IMR-90 (cell line): Measurements from ENCODE around the gene TMEM8B. TPM values are rescaled to one million over a fixed set of nuclear protein-coding genes. Genes with fewer than 3 reads are reported as not detected.
A peak's percentile ranks its signal among the peaks of the same experiment; 100 is the strongest.

ENCODE experiments used
- ATAC-seq: fragments of 200-7000 bp; cut with Tn5 transposase; 2 replicates; pipeline ENCODE4 v1.9.1; 2020; ENCODE audit warnings: low read depth, mild to moderate bottlenecking, moderate library complexity
- BruUV-seq: library from RNA; stranded (reverse); fragments of 400-500 nt; replicated peaks from 2 replicates; lab custom pipeline; 2021; lab: Mats Ljungman, UMichigan
- CTCF ChIA-PET: fragments of 300-600 bp; formaldehyde crosslinking; extraction: SDS; loops from one replicate; lab custom pipeline; 2021; ENCODE audit warnings: antibody characterized with exemption; lab: Yijun Ruan, JAX
- POLR2A ChIA-PET: fragments of 300-600 bp; sonication (Branson Sonifier 250); formaldehyde crosslinking; loops from one replicate; lab custom pipeline; 2022; ENCODE audit warnings: antibody characterized with exemption; ENCODE audit not compliant: unreplicated experiment; lab: Charles Lee
- DNase-seq: peaks from one replicate; pipeline ENCODE4 v3.0.0; 2013
- H2AFZ ChIP-seq: replicated peaks from 2 replicates; pipeline ENCODE3; 2013; ENCODE audit warnings: low read length, mild to moderate bottlenecking; ENCODE audit not compliant: poor library complexity
- H2AK5ac ChIP-seq: 2 replicates; pipeline ENCODE4 v1.6.1; 2013; ENCODE audit warnings: low read depth, low read length, inconsistent platforms
- H2AK9ac ChIP-seq: replicated peaks from 2 replicates; pipeline ENCODE3; 2013; ENCODE audit warnings: mild to moderate bottlenecking, low read depth, low read length, moderate library complexity; ENCODE audit not compliant: poor library complexity
- H2BK120ac ChIP-seq: 2 replicates; pipeline ENCODE4 v1.6.1; 2013; ENCODE audit warnings: low read depth, low read length, inconsistent platforms
- H2BK15ac ChIP-seq: 3 replicates; pipeline ENCODE4 v1.6.1; 2013; ENCODE audit warnings: low read depth, low read length, inconsistent platforms
- H2BK20ac ChIP-seq: 2 replicates; pipeline ENCODE4 v1.6.1; 2013; ENCODE audit warnings: low read depth, mild to moderate bottlenecking, inconsistent platforms, low read length, moderate library complexity
- H2BK5ac ChIP-seq: 2 replicates; pipeline ENCODE4 v1.6.1; 2013; ENCODE audit warnings: mild to moderate bottlenecking, low read depth, low read length, inconsistent platforms; ENCODE audit not compliant: poor library complexity, severe bottlenecking
- H3K14ac ChIP-seq: replicated peaks from 2 replicates; pipeline ENCODE4 v1.6.1; 2013; ENCODE audit warnings: low read depth, low read length, inconsistent platforms
- H3K18ac ChIP-seq: 2 replicates; pipeline ENCODE4 v1.6.1; 2013; ENCODE audit warnings: low read depth, low read length, control low read depth
- H3K23ac ChIP-seq: 2 replicates; pipeline ENCODE4 v1.6.1; 2013; ENCODE audit warnings: low read depth, low read length, inconsistent platforms
- H3K27ac ChIP-seq: 2 replicates; pipeline ENCODE4 v1.5.1; 2013; ENCODE audit warnings: mild to moderate bottlenecking, control low read depth, low read length; ENCODE audit not compliant: insufficient read depth
- H3K27me3 ChIP-seq: 2 replicates; pipeline ENCODE4 v1.6.1; 2013; ENCODE audit warnings: low read length; ENCODE audit not compliant: control insufficient read depth, insufficient read depth
- H3K36me3 ChIP-seq: 2 replicates; pipeline ENCODE4 v1.6.1; 2013; ENCODE audit warnings: low read length, mixed read lengths; ENCODE audit not compliant: control insufficient read depth, insufficient read depth
- H3K4ac ChIP-seq: 2 replicates; pipeline ENCODE4 v1.6.1; 2013; ENCODE audit warnings: low read depth, low read length, inconsistent platforms
- H3K4me1 ChIP-seq: 2 replicates; pipeline ENCODE4 v1.6.1; 2013; ENCODE audit warnings: low read length, mixed read lengths; ENCODE audit not compliant: control insufficient read depth, insufficient read depth
- H3K4me2 ChIP-seq: 2 replicates; pipeline ENCODE4 v1.6.1; 2013; ENCODE audit warnings: low read depth, mild to moderate bottlenecking, control low read depth, low read length, moderate library complexity
- H3K4me3 ChIP-seq: 2 replicates; pipeline ENCODE4 v1.5.1; 2013; ENCODE audit warnings: low read depth, mild to moderate bottlenecking, control low read depth, low read length, moderate library complexity; ENCODE audit not compliant: insufficient read depth
- H3K56ac ChIP-seq: 2 replicates; pipeline ENCODE4 v1.6.1; 2013; ENCODE audit warnings: low read length, inconsistent platforms; ENCODE audit not compliant: insufficient read depth; ENCODE audit errors: extremely low read depth
- H3K79me1 ChIP-seq, 2 experiments: 2 replicates each; pipeline ENCODE4 v1.6.1; 2013; ENCODE audit warnings: low read length in 2 of 2, inconsistent platforms in 1 of 2, low read depth in 1 of 2
- H3K9ac ChIP-seq: 2 replicates; pipeline ENCODE4 v1.6.1; 2013; ENCODE audit warnings: low read depth, low read length, control low read depth
- H3K9me1 ChIP-seq: 2 replicates; pipeline ENCODE4 v1.6.1; 2013; ENCODE audit warnings: low read length, inconsistent platforms; ENCODE audit not compliant: insufficient read depth
- H3K9me3 ChIP-seq: 2 replicates; pipeline ENCODE4 v1.6.1; 2013; ENCODE audit warnings: low read length; ENCODE audit not compliant: control insufficient read depth, insufficient read depth
- H4K20me1 ChIP-seq: 2 replicates; pipeline ENCODE4 v1.6.1; 2013; ENCODE audit warnings: low read length, inconsistent platforms; ENCODE audit not compliant: insufficient read depth
- H4K5ac ChIP-seq: 2 replicates; pipeline ENCODE4 v1.6.1; 2013; ENCODE audit warnings: mild to moderate bottlenecking, low read depth, low read length, control low read depth
- H4K8ac ChIP-seq, 2 experiments: 2 replicates each; pipeline ENCODE4 v1.6.1; 2013; ENCODE audit warnings: low read depth in 2 of 2, low read length in 2 of 2, control low read depth in 1 of 2, inconsistent platforms in 1 of 2
- H4K91ac ChIP-seq: 2 replicates; pipeline ENCODE4 v1.6.1; 2013; ENCODE audit warnings: low read depth, low read length, inconsistent platforms; ENCODE audit not compliant: insufficient read depth
- BHLHE40 ChIP-seq: fragments of 150-350 bp; IDR thresholded peaks from 2 replicates; pipeline ENCODE4 v1.6.1; 2016; ENCODE audit warnings: mild to moderate bottlenecking, low read depth, low read length
- CEBPB ChIP-seq: IDR thresholded peaks from 2 replicates; pipeline ENCODE4 v1.6.1; 2012; ENCODE audit warnings: low read depth, low read length, improper control_type of control experiment
- FOS ChIP-seq: fragments of 150-350 bp; IDR thresholded peaks from 2 replicates; pipeline ENCODE4 v1.6.1; 2016; ENCODE audit warnings: low read depth, low read length
- MXI1 ChIP-seq: IDR thresholded peaks from 2 replicates; pipeline ENCODE4 v1.6.1; 2012; ENCODE audit warnings: low read depth, mild to moderate bottlenecking, low read length, moderate library complexity, borderline replicate concordance
- NFE2L2 ChIP-seq: fragments of 150-350 bp; IDR thresholded peaks from 2 replicates; pipeline ENCODE4 v1.6.1; 2016; ENCODE audit warnings: low read depth, mild to moderate bottlenecking, low read length
- RAD21 ChIP-seq: IDR thresholded peaks from 2 replicates; pipeline ENCODE4 v1.6.1; 2012; ENCODE audit warnings: low read length, improper control_type of control experiment
- RCOR1 ChIP-seq: IDR thresholded peaks from 2 replicates; pipeline ENCODE4 v1.6.1; 2012; ENCODE audit warnings: mild to moderate bottlenecking, low read length, improper control_type of control experiment; ENCODE audit not compliant: insufficient replicate concordance
- RFX5 ChIP-seq: IDR thresholded peaks from 2 replicates; pipeline ENCODE4 v1.8.0; 2012; ENCODE audit warnings: low read depth, mild to moderate bottlenecking, low read length, moderate library complexity
- SMC3 ChIP-seq: fragments of 150-350 bp; IDR thresholded peaks from 2 replicates; pipeline ENCODE4 v1.6.1; 2016; ENCODE audit warnings: low read depth, mild to moderate bottlenecking, antibody characterized with exemption, low read length, moderate library complexity
- USF2 ChIP-seq: fragments of 150-350 bp; IDR thresholded peaks from 2 replicates; pipeline ENCODE4 v1.6.1; 2017; ENCODE audit warnings: mild to moderate bottlenecking, antibody characterized with exemption, low read length, low read depth
- WGBS, 2 experiments: methylation state at CpG; one replicate each; pipeline versions ENCODE4 v1.1.5 to v1.1.7; 2013; ENCODE audit warnings: missing lambda C conversion rate in 2 of 2; ENCODE audit not compliant: insufficient read length in 1 of 2; ENCODE audit errors: extremely low coverage in 2 of 2; 5-methylcytosine and 5-hydroxymethylcytosine counted together
- dilution Hi-C: fragments of 300-500 bp; cut with HindIII; formaldehyde crosslinking; loops from one replicate; pipeline ENCODE4 v1.14.3; 2018; ENCODE audit warnings: low sequenced_read_pairs; ENCODE audit not compliant: unreplicated experiment
- in situ Hi-C: fragments of 300-500 bp; cut with MboI; formaldehyde crosslinking; loops from 3 replicates; pipeline ENCODE4 v1.14.3; 2019; ENCODE audit warnings: low sequenced_read_pairs, inconsistent platforms, mixed read lengths
- intact Hi-C: fragments of 100-400 bp; cut with micrococcal nuclease; formaldehyde crosslinking; loops from 2 replicates; pipeline ENCODE4 v1.10.0; 2022
- polyA plus RNA-seq, 3 experiments: library from polyadenylated mRNA; depleted of rRNA; stranded (reverse); fragments of >200 nt; gene quantifications; 2 replicates each; pipeline ENCODE4 v1.2.3, GENCODE V29; 2012; ENCODE audit warnings: low replicate concordance in 1 of 3
- total RNA-seq: library from RNA; depleted of rRNA; stranded (reverse); fragments of >200 nt; gene quantifications from 2 replicates; pipeline ENCODE4 v1.2.3, GENCODE V29; 2012
- TF ChIP-seq, protein P1 (sequence below): fragments of 150-350 bp; IDR thresholded peaks from 2 replicates; pipeline ENCODE4 v1.6.1; 2016; ENCODE audit warnings: low read depth, mild to moderate bottlenecking, low read length, moderate library complexity, borderline replicate concordance

The TMEM8B gene
- total and polyA plus RNA-seq, 2 of the 4 experiments (the other 2 are of a cell fraction): 0.72 to 8.3 TPM

GRCh38 chr9:35797311-35798109 lies 31.5 kb upstream of the TMEM8B start (continued):
- TF ChIP-seq USF2: no peak

DNA sequence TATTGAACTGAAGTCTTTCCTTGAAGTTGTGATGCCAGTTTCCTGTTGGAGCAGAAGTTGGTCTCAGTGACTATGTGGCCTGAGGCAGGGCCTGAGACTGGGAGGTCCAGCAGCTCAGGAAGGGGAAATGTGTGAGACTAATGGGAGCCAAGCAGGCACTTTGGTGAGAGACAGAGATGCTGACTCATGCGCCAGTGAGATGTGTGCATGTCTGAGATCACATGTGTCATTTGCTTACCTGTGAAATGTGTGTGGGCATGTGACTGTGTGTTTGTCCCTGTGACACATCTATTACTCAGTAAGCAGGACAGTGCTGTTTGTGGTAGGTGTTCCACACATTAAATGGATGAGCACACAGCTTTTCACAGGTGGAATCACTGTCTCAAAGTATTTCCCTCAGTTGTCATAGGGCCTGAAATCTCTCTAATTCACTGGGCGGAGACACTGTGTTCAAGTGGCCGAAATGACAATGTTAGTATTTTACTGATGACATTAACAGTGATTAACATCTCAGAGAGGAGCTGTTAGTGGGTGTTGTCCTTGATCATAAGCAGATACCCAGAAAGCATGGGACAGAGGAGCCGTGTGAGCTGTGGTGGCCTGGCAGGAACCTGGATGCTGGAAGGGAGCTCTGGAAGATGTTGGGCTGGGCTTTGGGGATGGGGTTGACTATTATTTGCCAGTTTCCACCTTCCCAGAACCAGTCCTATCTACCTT lies 30.2 kb upstream of the TMEM8B start:
- no peak overlapping the region for H4K8ac ChIP-seq
- H4K5ac ChIP-seq: no peak overlapping the region
- H3K23ac ChIP-seq: peak overlapping the region; percentile 61; the same call in 1 of the 2 replicates
- no peak overlapping the region for H2BK15ac ChIP-seq
- H3K4ac ChIP-seq: no peak overlapping the region
- BruUV-seq: no TSS peak
- H2BK5ac ChIP-seq: peak overlapping the region; percentile 7
- H3K4me3 ChIP-seq: no peak overlapping the region
- 0 out of 2 replicates have a peak overlapping the region, but pooled peaks have one; percentile 6 for H2AK5ac ChIP-seq
- H3K14ac ChIP-seq: no peak overlapping the region; the same call in 1 of the 2 replicates
- no peak overlapping the region for H3K56ac ChIP-seq
- no peak overlapping the region for H3K27ac ChIP-seq
- WGBS, 2 experiments: 80% methylated on average over 2 of the region's 4 CpGs; no CpG with 5 or more reads in 1 of the 2 experiments
- no peaks in the 10 kb centered on the region for H4K20me1 ChIP-seq
- POLR2A ChIA-PET: interaction anchor here (0.6 kb wide), 1 partner anchor 17 kb away, joined by 14 read pairs; no protein-coding TSS in a partner anchor
- H3K79me1 ChIP-seq: peaks cover 17 to 45% of the 10 kb centered on the region in 2 experiments
- peaks cover 40% of the 10 kb centered on the region for H3K9me1 ChIP-seq
- CTCF ChIA-PET: interaction anchor here (1.0 kb wide), 1 partner anchor 27 kb away, joined by 3 read pairs; no protein-coding TSS in a partner anchor
- peaks cover 22% of the 10 kb centered on the region for H3K36me3 ChIP-seq
- in situ Hi-C loops (no loop called here), dilution Hi-C loops (no loop called here), intact Hi-C loops (no loop called here)
- ATAC-seq: peak; percentile 70
- H3K4me1 ChIP-seq: peaks cover 3% of the 10 kb centered on the region
- no peaks in the 10 kb centered on the region for H3K27me3 ChIP-seq
- no peaks in the 10 kb centered on the region for H3K9me3 ChIP-seq
- no peak overlapping the region for H2BK120ac ChIP-seq
- no peak overlapping the region for H4K91ac ChIP-seq
- H3K4me2 ChIP-seq: no peak overlapping the region
- H2BK20ac ChIP-seq: no peak overlapping the region
- peak; percentile 76 for DNase-seq
- no peak overlapping the region for H2AK9ac ChIP-seq
- H3K18ac ChIP-seq: no peak overlapping the region
- H3K9ac ChIP-seq: no peak overlapping the region
- no peak overlapping the region for H2AFZ ChIP-seq
- TF ChIP-seq USF2 (peak; percentile 84), MXI1 (peak; percentile 13; the same call in 1 of the 2 replicates), SMC3 (no peak), CEBPB (no peak), BHLHE40 (peak; percentile 74), RAD21 (no peak), RFX5 (no peak), NFE2L2 (peak; percentile 66; the same call in 1 of the 2 replicates), FOS (peak; percentile 57), RCOR1 (no peak)
- TF ChIP-seq, protein P1, sequence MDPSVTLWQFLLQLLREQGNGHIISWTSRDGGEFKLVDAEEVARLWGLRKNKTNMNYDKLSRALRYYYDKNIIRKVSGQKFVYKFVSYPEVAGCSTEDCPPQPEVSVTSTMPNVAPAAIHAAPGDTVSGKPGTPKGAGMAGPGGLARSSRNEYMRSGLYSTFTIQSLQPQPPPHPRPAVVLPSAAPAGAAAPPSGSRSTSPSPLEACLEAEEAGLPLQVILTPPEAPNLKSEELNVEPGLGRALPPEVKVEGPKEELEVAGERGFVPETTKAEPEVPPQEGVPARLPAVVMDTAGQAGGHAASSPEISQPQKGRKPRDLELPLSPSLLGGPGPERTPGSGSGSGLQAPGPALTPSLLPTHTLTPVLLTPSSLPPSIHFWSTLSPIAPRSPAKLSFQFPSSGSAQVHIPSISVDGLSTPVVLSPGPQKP: no peak
